Measurements from ENCODE around the gene ORMDL3. TPM values are rescaled to one million over a fixed set of nuclear protein-coding genes. Genes with fewer than 3 reads are reported as not detected.
"Not testable (repeated sequence)": the region's sequence is repeated elsewhere in the genome, so short reads cannot be mapped to it uniquely, and the experiment has no call there.

The ORMDL3 gene
- total RNA-seq, 1 donor from 2014 or later, result 104 TPM

GRCh38 chr17:39951924-39952679 lies 24.7 kb upstream of the ORMDL3 start:
- no peak for DNase-seq (ENCODE audit: low spot score)
- intact Hi-C loops (cut with DNase I), result loop anchor here (2.0 kb wide), 2 partner anchors 25 to 29 kb away; partner anchors contain the start of genes LRRC3C, ORMDL3 and PSMD3

GRCh38 chr17:39950871-39951348 lies 23.5 kb upstream of the ORMDL3 start:
- no peak for DNase-seq (ENCODE audit: low spot score)
- intact Hi-C loops (cut with DNase I), result no loop called here

- intact Hi-C loops (cut with DNase I), result no loop called here
- DNase-seq (ENCODE audit: low spot score), result no peak
These were observed 21.6 kb upstream of the ORMDL3 start for GRCh38 chr17:39949028-39949427.

- DNase-seq (ENCODE audit: low spot score); intact Hi-C loops (cut with DNase I): not testable (repeated sequence)
These were observed 21.1 kb upstream of the ORMDL3 start for GRCh38 chr17:39948489-39948828.

- DNase-seq (ENCODE audit: low spot score), result no peak
- intact Hi-C loops (cut with DNase I), result no loop called here
These were observed 19.3 kb upstream of the ORMDL3 start for GRCh38 chr17:39946551-39947330.

- intact Hi-C loops (cut with DNase I), result no loop called here
- no peak for DNase-seq (ENCODE audit: low spot score)
These were observed 17.0 kb upstream of the ORMDL3 start for GRCh38 chr17:39944393-39944711.

GRCh38 chr17:39943702-39944392 lies 16.4 kb upstream of the ORMDL3 start:
- intact Hi-C loops (cut with DNase I), result no loop called here
- DNase-seq (ENCODE audit: low spot score), result no peak

GRCh38 chr17:39939588-39940419 lies 12.4 kb upstream of the ORMDL3 start:
- no peak for DNase-seq (ENCODE audit: low spot score)
- intact Hi-C loops (cut with DNase I), result no loop called here

GRCh38 chr17:39939106-39939505 lies 11.7 kb upstream of the ORMDL3 start:
- intact Hi-C loops (cut with DNase I), result no loop called here
- no peak for DNase-seq (ENCODE audit: low spot score)

GRCh38 chr17:39938140-39938869 lies 10.9 kb upstream of the ORMDL3 start:
- no peak for DNase-seq (ENCODE audit: low spot score)
- intact Hi-C loops (cut with DNase I), result no loop called here

- no peak for DNase-seq (ENCODE audit: low spot score)
- intact Hi-C loops (cut with DNase I), result no loop called here
These were observed 10.0 kb upstream of the ORMDL3 start for GRCh38 chr17:39937447-39937846.

GRCh38 chr17:39935909-39936308 lies 8.5 kb upstream of the ORMDL3 start:
- intact Hi-C loops (cut with DNase I), result no loop called here
- DNase-seq (ENCODE audit: low spot score), result no peak

GRCh38 chr17:39934324-39934723 lies 6.9 kb upstream of the ORMDL3 start:
- no peak for DNase-seq (ENCODE audit: low spot score)
- intact Hi-C loops (cut with DNase I), result no loop called here

GRCh38 chr17:39933912-39934311 lies 6.5 kb upstream of the ORMDL3 start:
- intact Hi-C loops (cut with DNase I), result no loop called here
- peak; percentile 80 for DNase-seq (ENCODE audit: low spot score)

GRCh38 chr17:39929646-39930407 lies 2.4 kb upstream of the ORMDL3 start:
- no peak for DNase-seq (ENCODE audit: low spot score)
- intact Hi-C loops (cut with DNase I), result no loop called here

GRCh38 chr17:39928858-39929645 lies 1.7 kb upstream of the ORMDL3 start:
- DNase-seq (ENCODE audit: low spot score), result no peak
- intact Hi-C loops (cut with DNase I), result no loop called here

All from cardiac septum (tissue), 1 donor.